ENCODE results near the gene TIMP2. TPM values are rescaled to one million over a fixed set of nuclear protein-coding genes. Genes with fewer than 3 reads are reported as not detected.

The TIMP2 gene
- total and polyA plus RNA-seq, 2 of the 8 experiments (the other 6 are each of a cell fraction or from before 2014, with no cell fraction given): 18.2 to 43.3 TPM

- no peak overlapping the region for H4K5ac ChIP-seq (ENCODE audit: insufficient read length, low read depth, low read length)
- ChIA-PET CTCF (ENCODE audit: partially characterized antibody) (interaction anchor here (0.8 to 2.9 kb wide), 3 partner anchors 15 to 33 kb away, joined by 3 to 10 read pairs (median 5); partner anchors contain the start of gene USP36), POLR2A (ENCODE audit: partially characterized antibody) (no interaction called here)
- WGBS, 2 experiments (ENCODE audit: extremely low coverage in 1 of 2, insufficient coverage in 1 of 2, insufficient read length in 1 of 2, insufficient replicate concordance in 2 of 2, low coverage in 1 of 2, low lambda C conversion rate in 2 of 2, missing lambda C conversion rate in 1 of 2): 96% methylated on average over 5 of the region's 5 CpGs; no CpG with 5 or more reads in 1 of the 2 experiments
- H2BK5ac ChIP-seq (ENCODE audit: low read depth, low read length): no peak overlapping the region
- no peak overlapping the region for H3K14ac ChIP-seq (ENCODE audit: insufficient read length)
- no peak overlapping the region for H3K9ac ChIP-seq (replicated peaks in 1 of 4; ENCODE audit: extremely low read depth in 1 of 4, low read depth in 3 of 4, low read length in 3 of 4)
- DNase-seq (ENCODE audit: low read depth in 1 of 2, low spot score in 2 of 2) (no peak), FAIRE-seq (no peak)
- H3K79me1 ChIP-seq (ENCODE audit: low read depth, low read length): peaks cover 7% of the 10 kb centered on the region
- H3K4ac ChIP-seq (replicated peaks; ENCODE audit: insufficient read length, low read depth, low read length): no peak overlapping the region
- H3K18ac ChIP-seq (ENCODE audit: extremely low read depth, low read length): no peak overlapping the region
- no peaks in the 10 kb centered on the region for H3K23me2 ChIP-seq (ENCODE audit: low read depth, low read length)
- H4K20me1 ChIP-seq (replicated peaks in 1 of 2; ENCODE audit: control insufficient read depth in 1 of 2, insufficient read depth in 2 of 2, low read length in 2 of 2): peaks cover 9 to 15% of the 10 kb centered on the region in 2 experiments
- H3K56ac ChIP-seq (replicated peaks; ENCODE audit: insufficient read length, low read depth, low read length): no peak overlapping the region
- H3K4me3 ChIP-seq (ENCODE audit: extremely low read depth in 1 of 4, insufficient read depth in 2 of 4, low read depth in 3 of 4, low read length in 4 of 4): no peak overlapping the region
- H3K79me2 ChIP-seq (ENCODE audit: control insufficient read depth in 1 of 2, insufficient read depth in 2 of 2, low read length in 2 of 2): peaks cover 0 to 18% of the 10 kb centered on the region in 2 experiments; a peak in 2 of 4 replicates
- no peak for TF ChIP-seq EP300 (IDR thresholded peaks at IDR 0.05; ENCODE audit: borderline replicate concordance in 1 of 2, low read depth in 2 of 2, low read length in 2 of 2)
- no peak for TF ChIP-seq ASH2L (IDR thresholded peaks at IDR 0.05; ENCODE audit: low read length)
- TF ChIP-seq KDM4A (IDR thresholded peaks at IDR 0.05; ENCODE audit: low read depth, low read length, severe bottlenecking): no peak
- H3K4me2 ChIP-seq (ENCODE audit: insufficient read depth in 1 of 2, low read depth in 2 of 2, low read length in 2 of 2): no peak overlapping the region
- H3K27ac ChIP-seq (ENCODE audit: low read depth, low read length): no peak overlapping the region
- H4K8ac ChIP-seq (ENCODE audit: extremely low read depth, insufficient read depth, low read length): no peak overlapping the region
- peaks cover 35 to 67% (median 63%) of the 10 kb centered on the region in 4 experiments for H3K36me3 ChIP-seq (ENCODE audit: control insufficient read depth in 2 of 4, insufficient read depth in 4 of 4, low read length in 3 of 4)
- no peak overlapping the region for H3K23ac ChIP-seq (ENCODE audit: insufficient read length)
- H2BK15ac ChIP-seq (ENCODE audit: low read length): no peak overlapping the region
- H2AFZ ChIP-seq (ENCODE audit: low read length): no peak overlapping the region
- H4K91ac ChIP-seq (replicated peaks; ENCODE audit: insufficient read length, low read length): no peak overlapping the region
- no peak overlapping the region for H2BK20ac ChIP-seq (ENCODE audit: low read length)
- H2AK5ac ChIP-seq (ENCODE audit: low read depth, low read length): no peak overlapping the region
- H2BK12ac ChIP-seq (ENCODE audit: low read depth, low read length): no peak overlapping the region
- no peaks in the 10 kb centered on the region for H3K9me3 ChIP-seq (ENCODE audit: insufficient read depth in 2 of 2, low read depth in 1 of 2, low read length in 1 of 2)
- H2BK120ac ChIP-seq (replicated peaks; ENCODE audit: low read depth, low read length): no peak overlapping the region
- no peaks in the 10 kb centered on the region for H3K4me1 ChIP-seq (replicated peaks in 1 of 4; ENCODE audit: control insufficient read depth in 3 of 4, insufficient read depth in 4 of 4, low read length in 3 of 4)
- no peaks in the 10 kb centered on the region for H3K27me3 ChIP-seq (replicated peaks in 1 of 4; ENCODE audit: control insufficient read depth in 3 of 4, extremely low read depth in 1 of 4, insufficient read depth in 3 of 4, low read length in 3 of 4)
Measured at GRCh38 chr17:78826421-78826820, 98.8 kb downstream of the TIMP2 start.

Data from H1 (cell line).